Stimulated activated CD4-positive, alpha-beta T cell treated with anti-CD3 and anti-CD28 coated beads, Interleukin-2, amount 100 ng/mL, for 24 hours (primary cell): Measurements from ENCODE around the gene FANCF.
"Not testable (repeated sequence)": the region's sequence is repeated elsewhere in the genome, so short reads cannot be mapped to it uniquely, and the experiment has no call there.

Experiments used
- DNase-seq, 2 donors: peaks; one replicate each; pipeline ENCODE4 v3.0.0-alpha.2; 2020

The FANCF gene, protein sequence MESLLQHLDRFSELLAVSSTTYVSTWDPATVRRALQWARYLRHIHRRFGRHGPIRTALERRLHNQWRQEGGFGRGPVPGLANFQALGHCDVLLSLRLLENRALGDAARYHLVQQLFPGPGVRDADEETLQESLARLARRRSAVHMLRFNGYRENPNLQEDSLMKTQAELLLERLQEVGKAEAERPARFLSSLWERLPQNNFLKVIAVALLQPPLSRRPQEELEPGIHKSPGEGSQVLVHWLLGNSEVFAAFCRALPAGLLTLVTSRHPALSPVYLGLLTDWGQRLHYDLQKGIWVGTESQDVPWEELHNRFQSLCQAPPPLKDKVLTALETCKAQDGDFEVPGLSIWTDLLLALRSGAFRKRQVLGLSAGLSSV

GRCh38 chr11:22625448-22626287, at the start of gene FANCF:
TSS of gene FANCF (minus strand) at chr11:22625823. CDS start at chr11:22625810, 13 bp downstream.
- DNase-seq, result peak; percentile 89 to 95

- DNase-seq, result no peak
Measured at GRCh38 chr11:22674470-22675439, 49.1 kb upstream of the FANCF start.

GRCh38 chr11:22671751-22672150, 46.1 kb upstream of the FANCF start:
- no peak for DNase-seq

DNA sequence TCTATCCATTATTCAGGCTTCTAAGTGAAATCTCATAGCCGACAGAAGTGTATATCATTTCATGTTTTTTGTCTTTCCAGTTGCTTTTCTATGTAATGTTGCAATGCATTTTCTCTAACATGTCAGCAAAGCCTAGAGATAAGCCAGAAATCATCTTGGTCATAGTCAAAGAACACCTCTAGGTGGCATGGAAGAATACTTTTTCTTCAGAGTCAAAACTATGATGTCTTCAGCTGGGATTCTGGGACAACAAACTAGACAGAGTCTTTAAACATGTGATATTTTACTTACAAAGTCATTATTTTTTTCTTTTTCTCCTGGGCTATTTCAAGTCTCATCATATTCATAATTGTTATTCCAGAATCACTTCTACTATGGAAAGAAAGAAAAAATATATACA, 45.2 kb upstream of the FANCF start:
- DNase-seq, result no peak

DNA sequence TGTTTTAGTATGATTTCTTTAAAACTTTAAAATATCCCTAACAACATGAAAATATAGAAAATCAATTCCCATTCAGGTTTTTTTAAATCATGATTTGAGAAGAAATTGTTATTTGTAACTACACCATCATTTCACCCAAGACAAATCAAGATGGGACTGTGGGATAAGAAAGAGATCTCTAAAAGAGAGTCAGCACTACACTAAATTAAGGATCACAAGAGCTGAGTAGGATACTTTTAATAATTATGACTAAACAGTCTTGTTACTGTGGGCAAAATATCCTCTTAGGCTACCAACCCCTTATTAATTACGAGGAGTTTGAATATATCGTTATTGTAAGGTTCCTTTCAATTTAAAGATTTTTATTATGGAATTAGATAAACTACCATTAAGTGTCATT, 43.7 kb upstream of the FANCF start:
- no peak for DNase-seq

DNA sequence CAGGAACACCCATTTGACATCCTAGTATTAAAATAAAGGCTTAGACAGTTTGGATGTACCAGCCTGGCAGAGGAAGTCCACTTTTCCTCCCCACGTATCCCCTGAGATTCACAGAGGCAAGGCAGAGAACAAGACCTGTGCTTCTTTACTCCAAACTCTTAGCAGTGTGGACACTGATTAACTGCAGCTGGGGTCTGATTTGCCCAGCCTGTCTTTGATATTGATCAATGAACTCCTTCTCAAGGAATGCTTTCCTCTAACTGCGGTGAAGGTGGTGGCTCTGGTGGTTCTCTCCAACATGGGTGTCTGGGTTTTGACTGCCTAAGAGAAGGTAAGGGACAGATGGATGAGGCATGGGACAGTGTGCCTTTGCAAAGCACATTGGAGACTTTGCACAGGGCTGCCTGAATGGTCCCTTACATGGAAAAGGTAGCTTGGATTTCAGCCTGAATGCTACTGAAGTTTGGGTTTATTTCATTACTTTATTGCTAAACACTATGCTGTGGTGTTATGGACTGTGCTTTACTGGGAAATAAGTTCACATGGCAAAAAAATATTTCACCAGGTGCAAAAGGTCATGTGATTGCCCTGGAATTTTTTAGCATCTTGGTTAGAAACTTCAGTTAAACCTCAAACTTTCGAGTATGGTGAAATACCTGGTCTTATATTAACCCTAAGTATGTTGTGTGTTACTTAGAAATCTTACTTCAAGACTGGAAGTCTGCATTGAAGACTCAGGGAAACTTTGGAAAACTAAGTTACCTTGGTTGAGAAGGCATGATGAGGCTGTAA, 42.6 kb upstream of the FANCF start:
- DNase-seq, result no peak

DNA sequence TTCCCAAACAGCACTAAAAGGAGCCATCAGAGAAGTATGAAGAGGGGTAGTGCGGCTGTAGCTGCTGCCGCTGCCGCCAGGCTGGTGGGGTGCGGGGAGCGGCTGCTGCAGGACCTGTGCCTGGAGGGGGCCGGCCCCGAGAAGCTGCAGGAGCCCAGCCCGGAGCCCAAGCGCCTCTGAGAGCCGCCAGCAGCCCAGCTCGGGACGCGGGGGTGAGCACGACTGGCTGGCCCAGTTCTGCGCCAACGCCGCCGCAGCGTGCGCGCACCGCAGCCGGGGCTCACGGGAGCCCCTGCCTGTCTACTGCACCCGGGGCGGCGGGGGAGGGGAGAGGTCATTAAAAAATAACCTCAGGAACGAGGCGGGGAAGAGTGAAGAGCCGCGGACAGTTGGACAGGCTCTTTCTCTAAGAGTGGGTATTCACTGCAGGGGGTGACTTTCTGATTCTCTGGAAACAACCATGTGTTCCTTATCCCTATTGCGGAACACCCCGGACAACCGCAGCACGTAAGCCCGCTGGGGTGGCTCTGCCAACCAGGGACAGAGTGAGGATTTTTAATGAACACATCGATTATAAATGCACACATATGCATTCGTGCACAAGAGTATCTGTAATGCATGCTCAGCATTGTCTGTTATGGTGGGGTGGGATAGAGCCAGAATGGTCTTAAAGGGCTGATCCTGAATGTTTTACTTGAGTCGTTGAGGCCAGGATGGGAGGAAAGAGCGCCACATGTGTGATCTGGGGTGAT, 41.2 kb upstream of the FANCF start:
- DNase-seq, result peak; percentile 17 to 27

GRCh38 chr11:22666325-22666687, 40.7 kb upstream of the FANCF start, which contains the start of gene GAS2:
TSS of gene GAS2 (plus strand) at chr11:22666611. CDS start at chr11:22674870, 8,259 bp downstream.
- no peak for DNase-seq

GRCh38 chr11:22659783-22660182, 34.2 kb upstream of the FANCF start:
- no peak for DNase-seq

GRCh38 chr11:22657101-22657694, 31.6 kb upstream of the FANCF start:
- DNase-seq, result no peak

- no peak for DNase-seq
Measured at GRCh38 chr11:22656130-22656529, 30.5 kb upstream of the FANCF start.

DNA sequence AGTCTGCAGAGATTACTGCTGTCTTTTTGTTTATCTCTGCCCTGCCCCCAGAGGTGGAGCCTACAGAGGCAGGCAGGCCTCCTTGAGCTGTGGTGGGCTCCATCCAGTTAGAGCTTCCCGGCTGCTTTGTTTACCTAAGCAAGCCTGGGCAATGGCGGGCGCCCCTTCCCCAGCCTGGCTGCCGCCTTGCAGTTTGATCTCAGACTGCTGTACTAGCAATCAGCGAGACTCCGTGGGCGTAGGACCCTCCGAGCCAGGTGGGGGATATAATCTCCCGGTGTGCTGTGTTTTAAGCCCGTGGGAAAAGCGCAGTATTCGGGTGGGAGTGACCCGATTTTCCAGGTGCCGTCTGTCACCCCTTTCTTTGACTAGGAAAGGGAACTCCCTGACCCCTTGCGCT, 26.7 kb upstream of the FANCF start:
- not testable (repeated sequence) for DNase-seq

DNA sequence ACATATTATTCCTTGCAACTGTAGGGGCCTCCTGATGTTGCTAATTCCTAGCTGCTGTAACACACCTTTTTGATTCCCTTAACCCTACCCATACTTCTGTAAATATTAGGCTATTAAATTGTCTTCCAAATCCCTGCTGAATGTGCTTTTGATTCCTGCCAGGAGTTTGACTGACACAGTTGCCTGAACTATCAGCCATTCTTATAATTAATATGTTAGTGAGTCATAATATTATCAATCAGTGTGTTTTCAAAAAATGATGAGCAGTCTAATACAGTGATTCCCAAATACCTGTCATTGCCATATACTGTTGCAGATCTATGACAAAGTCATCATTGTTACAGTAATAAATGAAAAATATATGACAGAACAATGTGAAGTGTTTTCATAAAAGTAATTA, 15.9 kb upstream of the FANCF start:
- DNase-seq, result no peak

- no peak for DNase-seq
Measured at GRCh38 chr11:22640862-22641261, 15.2 kb upstream of the FANCF start.

- no peak for DNase-seq
Measured at GRCh38 chr11:22635689-22636088, 10.1 kb upstream of the FANCF start.

DNA sequence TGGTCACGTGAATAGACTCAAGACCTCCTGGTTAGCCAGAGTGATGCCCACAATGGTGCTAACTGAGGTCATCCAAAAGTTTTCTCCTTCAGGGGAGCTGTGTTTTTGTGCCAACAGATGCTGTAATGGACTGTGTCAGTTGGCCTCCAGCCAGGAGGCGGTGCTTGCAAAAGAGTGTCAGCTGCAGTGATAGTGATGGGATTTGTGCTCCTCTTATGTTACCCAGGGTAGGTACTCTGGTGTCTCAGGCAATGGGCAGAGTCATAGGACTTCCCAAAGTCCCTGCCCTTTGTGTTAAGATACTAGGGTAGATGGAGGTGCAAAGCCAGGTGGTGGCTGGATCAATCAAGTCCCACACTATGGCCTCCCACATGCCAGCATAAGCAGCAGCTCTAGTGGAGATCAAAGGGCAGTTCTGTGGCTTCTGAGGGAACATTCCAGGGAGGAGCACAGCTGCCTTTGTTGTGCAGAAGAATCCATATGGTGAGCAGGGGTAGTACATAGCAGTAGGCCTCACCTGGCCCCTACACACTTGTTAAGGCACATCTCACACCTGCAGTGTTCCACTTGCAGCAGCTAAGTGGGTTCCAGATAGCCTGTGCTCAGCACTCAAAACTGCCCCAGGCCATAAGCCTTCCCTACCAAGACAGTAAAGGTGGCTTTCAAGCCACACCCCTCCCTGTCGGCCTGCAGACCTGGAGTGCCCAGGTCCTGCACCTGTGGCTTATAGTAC, 9.4 kb upstream of the FANCF start:
- no peak for DNase-seq

GRCh38 chr11:22633354-22633902, 7.8 kb upstream of the FANCF start:
- DNase-seq, result no peak

- no peak for DNase-seq
Measured at GRCh38 chr11:22627421-22627820, 1.8 kb upstream of the FANCF start.

- no peak for DNase-seq
Measured at GRCh38 chr11:22626573-22627239, 1.1 kb upstream of the FANCF start.
